ENCODE data around the gene CASZ1.

DNA sequence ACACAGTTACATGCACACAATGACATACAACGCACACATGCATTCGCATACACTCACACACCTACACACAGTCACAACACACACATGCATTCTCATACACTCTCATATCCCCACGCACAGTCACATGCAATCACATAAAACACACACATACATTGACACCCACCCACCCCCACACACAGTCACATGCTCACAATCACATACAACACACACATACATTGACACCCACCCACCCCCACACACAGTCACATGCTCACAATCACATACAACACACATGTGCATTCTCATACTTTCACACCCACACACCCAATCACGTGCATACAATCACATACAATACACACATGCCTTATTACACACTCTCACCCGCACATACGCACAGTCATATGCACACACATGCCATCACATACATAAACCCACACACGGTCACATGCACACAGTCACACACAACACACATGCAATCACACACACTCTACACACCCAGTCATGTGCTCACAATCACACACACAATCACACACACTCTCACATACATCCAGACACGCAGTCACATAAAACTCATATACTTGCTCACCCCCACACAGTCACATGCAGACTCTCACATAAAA, 134.3 kb downstream of the CASZ1 start:
- TF ChIP-seq, protein P1, sequence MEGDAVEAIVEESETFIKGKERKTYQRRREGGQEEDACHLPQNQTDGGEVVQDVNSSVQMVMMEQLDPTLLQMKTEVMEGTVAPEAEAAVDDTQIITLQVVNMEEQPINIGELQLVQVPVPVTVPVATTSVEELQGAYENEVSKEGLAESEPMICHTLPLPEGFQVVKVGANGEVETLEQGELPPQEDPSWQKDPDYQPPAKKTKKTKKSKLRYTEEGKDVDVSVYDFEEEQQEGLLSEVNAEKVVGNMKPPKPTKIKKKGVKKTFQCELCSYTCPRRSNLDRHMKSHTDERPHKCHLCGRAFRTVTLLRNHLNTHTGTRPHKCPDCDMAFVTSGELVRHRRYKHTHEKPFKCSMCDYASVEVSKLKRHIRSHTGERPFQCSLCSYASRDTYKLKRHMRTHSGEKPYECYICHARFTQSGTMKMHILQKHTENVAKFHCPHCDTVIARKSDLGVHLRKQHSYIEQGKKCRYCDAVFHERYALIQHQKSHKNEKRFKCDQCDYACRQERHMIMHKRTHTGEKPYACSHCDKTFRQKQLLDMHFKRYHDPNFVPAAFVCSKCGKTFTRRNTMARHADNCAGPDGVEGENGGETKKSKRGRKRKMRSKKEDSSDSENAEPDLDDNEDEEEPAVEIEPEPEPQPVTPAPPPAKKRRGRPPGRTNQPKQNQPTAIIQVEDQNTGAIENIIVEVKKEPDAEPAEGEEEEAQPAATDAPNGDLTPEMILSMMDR (IDR thresholded peaks at IDR 0.05): no peak
- no peak for TF ChIP-seq POLR2A (IDR thresholded peaks at IDR 0.05)
